ENCODE measurements around the gene LIN9.
A peak's percentile ranks its signal among the peaks of the same experiment; 100 is the strongest.
"Not testable (repeated sequence)": the region's sequence is repeated elsewhere in the genome, so short reads cannot be mapped to it uniquely, and the experiment has no call there.

The LIN9 gene

GRCh38 chr1:226207048-226207447, 101.9 kb downstream of the LIN9 start:
- TF ChIP-seq CTCF (IDR thresholded peaks at IDR 0.05; ENCODE audit: borderline replicate concordance, insufficient read depth, low read depth, low read length) = no peak
- no peak overlapping the region for H3K4me3 ChIP-seq (ENCODE audit: low read depth, low read length)

- H3K4me3 ChIP-seq (ENCODE audit: low read depth, low read length) = no peak overlapping the region
- no peak for TF ChIP-seq CTCF (IDR thresholded peaks at IDR 0.05; ENCODE audit: borderline replicate concordance, insufficient read depth, low read depth, low read length)
These were observed 104.8 kb downstream of the LIN9 start for GRCh38 chr1:226204198-226204597.

GRCh38 chr1:226203655-226204054, 105.3 kb downstream of the LIN9 start:
- no peak for TF ChIP-seq CTCF (IDR thresholded peaks at IDR 0.05; ENCODE audit: borderline replicate concordance, insufficient read depth, low read depth, low read length)

GRCh38 chr1:226203240-226203639, 105.7 kb downstream of the LIN9 start:
- H3K4me3 ChIP-seq (ENCODE audit: low read depth, low read length) = no peak overlapping the region
- no peak for TF ChIP-seq CTCF (IDR thresholded peaks at IDR 0.05; ENCODE audit: borderline replicate concordance, insufficient read depth, low read depth, low read length)

More at GRCh38 chr1:226203655-226204054, 105.3 kb downstream of the LIN9 start:
- H3K4me3 ChIP-seq (ENCODE audit: low read depth, low read length) = no peak overlapping the region

GRCh38 chr1:226202666-226203065, 106.3 kb downstream of the LIN9 start:
- H3K4me3 ChIP-seq (ENCODE audit: low read depth, low read length) = not testable (repeated sequence)

- TF ChIP-seq CTCF (IDR thresholded peaks at IDR 0.05; ENCODE audit: borderline replicate concordance, insufficient read depth, low read depth, low read length) = no peak
These were observed 106.7 kb downstream of the LIN9 start for GRCh38 chr1:226202246-226202645.

GRCh38 chr1:226201029-226201593, 107.9 kb downstream of the LIN9 start:
- no peak overlapping the region for H3K4me3 ChIP-seq (ENCODE audit: low read depth, low read length)
- TF ChIP-seq CTCF (IDR thresholded peaks at IDR 0.05; ENCODE audit: borderline replicate concordance, insufficient read depth, low read depth, low read length) = peak; percentile 48

More at GRCh38 chr1:226202246-226202645, 106.7 kb downstream of the LIN9 start:
- H3K4me3 ChIP-seq (ENCODE audit: low read depth, low read length) = no peak overlapping the region

- no peak for TF ChIP-seq CTCF (IDR thresholded peaks at IDR 0.05; ENCODE audit: borderline replicate concordance, insufficient read depth, low read depth, low read length)
- no peak overlapping the region for H3K4me3 ChIP-seq (ENCODE audit: low read depth, low read length)
These were observed 109.0 kb downstream of the LIN9 start for GRCh38 chr1:226199971-226200370.
